GM12872 (cell line): ENCODE measurements around the gene SOX30.

Experiments used
- TF ChIP-seq, protein P1 (sequence below): IDR thresholded peaks from 3 replicates; pipeline ENCODE4 v1.5.1; 2011; ENCODE audit warnings: low read depth, mild to moderate bottlenecking, low read length, moderate library complexity; ENCODE audit not compliant: insufficient read depth

The SOX30 gene

DNA sequence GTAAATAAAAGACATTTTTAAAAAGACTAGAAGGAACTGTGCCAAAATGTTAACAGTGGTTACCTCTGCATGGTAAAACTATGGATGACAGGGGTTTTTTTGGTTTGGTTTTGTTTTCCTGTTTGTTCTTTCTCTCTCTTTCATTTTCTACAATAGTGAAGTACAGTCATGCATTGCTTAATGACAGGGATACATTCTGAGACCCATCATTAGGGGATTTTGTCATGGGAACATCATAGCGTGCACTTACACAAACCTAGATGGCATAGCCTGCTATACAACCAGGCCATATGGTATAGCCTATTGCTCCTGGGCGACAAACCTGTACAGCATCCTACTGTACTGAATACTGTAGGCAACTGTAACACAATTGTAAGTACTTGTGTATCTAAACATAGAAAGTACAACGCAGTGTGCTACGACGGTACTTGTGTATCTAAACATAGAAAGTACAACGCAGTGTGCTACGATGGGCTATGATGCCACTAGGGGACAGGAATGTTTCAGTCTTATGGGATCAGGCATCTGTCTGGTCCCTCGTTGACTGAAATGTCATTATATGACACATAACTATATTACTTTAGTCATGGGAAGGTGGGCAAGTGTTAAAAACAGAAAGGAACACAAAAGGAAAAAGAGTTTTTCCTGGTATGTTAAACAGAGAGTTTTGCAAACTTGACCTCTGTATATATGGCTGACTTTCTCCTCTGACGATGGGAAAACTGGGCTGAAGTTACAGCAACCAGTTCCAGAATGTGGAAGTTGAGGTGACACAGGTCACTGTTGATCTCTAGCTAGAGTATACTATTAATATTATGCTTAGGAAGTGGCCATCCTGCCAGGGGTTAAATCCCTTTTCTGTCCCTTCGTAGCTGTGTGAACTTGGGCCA is 69.3 kb downstream of the SOX30 start:
- TF ChIP-seq, protein P1, sequence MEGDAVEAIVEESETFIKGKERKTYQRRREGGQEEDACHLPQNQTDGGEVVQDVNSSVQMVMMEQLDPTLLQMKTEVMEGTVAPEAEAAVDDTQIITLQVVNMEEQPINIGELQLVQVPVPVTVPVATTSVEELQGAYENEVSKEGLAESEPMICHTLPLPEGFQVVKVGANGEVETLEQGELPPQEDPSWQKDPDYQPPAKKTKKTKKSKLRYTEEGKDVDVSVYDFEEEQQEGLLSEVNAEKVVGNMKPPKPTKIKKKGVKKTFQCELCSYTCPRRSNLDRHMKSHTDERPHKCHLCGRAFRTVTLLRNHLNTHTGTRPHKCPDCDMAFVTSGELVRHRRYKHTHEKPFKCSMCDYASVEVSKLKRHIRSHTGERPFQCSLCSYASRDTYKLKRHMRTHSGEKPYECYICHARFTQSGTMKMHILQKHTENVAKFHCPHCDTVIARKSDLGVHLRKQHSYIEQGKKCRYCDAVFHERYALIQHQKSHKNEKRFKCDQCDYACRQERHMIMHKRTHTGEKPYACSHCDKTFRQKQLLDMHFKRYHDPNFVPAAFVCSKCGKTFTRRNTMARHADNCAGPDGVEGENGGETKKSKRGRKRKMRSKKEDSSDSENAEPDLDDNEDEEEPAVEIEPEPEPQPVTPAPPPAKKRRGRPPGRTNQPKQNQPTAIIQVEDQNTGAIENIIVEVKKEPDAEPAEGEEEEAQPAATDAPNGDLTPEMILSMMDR, result no peak

DNA sequence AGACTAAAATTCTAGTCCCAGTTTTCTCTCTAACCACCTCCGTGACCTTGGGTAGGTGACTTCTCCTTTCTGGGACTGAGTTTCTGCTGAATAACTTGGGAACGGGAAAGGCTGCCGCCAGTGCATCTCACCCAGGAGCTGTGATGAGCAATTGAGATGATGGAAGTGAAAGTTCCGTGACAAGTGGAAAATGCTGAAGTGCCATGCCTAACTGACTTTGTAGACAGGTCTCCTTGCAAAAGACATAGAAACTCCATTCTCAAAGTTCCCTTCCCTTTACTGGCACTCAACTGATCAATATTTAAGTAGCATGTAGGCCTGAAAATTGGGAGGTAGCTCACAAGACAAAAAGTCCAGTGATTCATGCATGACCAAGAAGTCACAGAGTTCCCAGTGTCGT is 70.3 kb downstream of the SOX30 start:
- TF ChIP-seq, protein P1, result no peak

DNA sequence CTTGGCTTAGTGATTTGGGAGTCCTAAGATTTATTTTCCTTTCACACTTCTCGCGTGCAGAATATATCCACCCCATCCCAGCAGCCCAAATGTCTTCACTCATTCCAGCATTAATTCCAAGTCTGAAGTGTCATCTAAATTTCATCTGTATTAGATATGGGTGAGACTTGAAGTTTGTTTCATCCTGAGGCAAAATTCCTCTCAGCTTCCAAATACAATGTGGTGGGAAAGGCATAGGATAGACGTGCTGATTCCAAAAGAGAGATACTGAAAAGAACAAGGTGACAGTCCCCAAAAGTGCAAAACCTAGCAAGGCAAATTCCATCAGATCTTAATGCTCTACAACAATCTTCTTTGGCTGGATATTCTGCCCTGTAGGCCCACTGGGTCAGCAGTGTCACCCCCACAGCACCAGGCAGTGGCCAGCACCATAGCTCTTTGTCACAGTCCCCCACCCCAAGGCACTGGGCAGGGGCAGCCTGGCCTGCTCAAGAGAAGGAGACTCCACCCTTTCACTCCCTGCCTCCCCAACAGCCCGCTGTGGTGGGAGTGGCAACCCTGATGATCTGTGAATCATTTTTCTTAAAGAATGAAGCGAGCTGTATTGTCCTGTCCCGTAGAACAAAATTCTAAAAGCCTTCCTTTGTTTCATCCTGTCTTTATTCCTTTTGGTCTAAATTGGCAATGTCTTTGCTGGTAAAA is 74.0 kb downstream of the SOX30 start:
- TF ChIP-seq, protein P1, result no peak

DNA sequence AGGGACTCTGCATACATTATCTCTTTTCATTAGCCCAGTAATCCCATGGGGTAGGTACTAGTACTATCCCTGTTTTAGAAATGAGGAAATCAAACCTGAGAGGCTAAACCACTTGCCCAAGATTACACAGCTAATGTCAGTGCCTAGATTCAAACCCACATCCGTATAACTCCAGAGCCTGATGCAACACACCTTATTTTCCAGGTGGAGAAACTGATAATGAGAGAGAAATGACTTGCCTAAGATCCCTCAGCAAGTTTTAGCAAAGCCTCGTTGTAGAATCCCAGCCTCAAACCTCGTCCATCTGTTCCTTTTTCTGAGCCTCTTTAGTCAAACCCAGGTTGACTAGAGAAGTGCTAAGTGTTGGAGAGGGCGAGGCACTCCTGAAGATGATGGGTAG is 75.6 kb downstream of the SOX30 start:
- TF ChIP-seq, protein P1, result no peak
